ENCODE data around the gene SYNPO.

GRCh38 chr5:150644058-150644457 lies 3.6 kb downstream of the SYNPO start:
- TF ChIP-seq FOXK2 (IDR thresholded peaks at IDR 0.05): no peak
- TF ChIP-seq LEF1 (IDR thresholded peaks at IDR 0.05; ENCODE audit: borderline replicate concordance): no peak
- no peak for TF ChIP-seq CTBP1 (IDR thresholded peaks at IDR 0.05; ENCODE audit: borderline replicate concordance)
- TF ChIP-seq SP1 (IDR thresholded peaks at IDR 0.05): no peak
- no peak for TF ChIP-seq NFRKB (IDR thresholded peaks at IDR 0.05)
- TF ChIP-seq BHLHE40 (IDR thresholded peaks at IDR 0.05; ENCODE audit: borderline replicate concordance): no peak
- TF ChIP-seq, protein P1, sequence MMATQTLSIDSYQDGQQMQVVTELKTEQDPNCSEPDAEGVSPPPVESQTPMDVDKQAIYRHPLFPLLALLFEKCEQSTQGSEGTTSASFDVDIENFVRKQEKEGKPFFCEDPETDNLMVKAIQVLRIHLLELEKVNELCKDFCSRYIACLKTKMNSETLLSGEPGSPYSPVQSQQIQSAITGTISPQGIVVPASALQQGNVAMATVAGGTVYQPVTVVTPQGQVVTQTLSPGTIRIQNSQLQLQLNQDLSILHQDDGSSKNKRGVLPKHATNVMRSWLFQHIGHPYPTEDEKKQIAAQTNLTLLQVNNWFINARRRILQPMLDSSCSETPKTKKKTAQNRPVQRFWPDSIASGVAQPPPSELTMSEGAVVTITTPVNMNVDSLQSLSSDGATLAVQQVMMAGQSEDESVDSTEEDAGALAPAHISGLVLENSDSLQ (IDR thresholded peaks at IDR 0.05): no peak
- TF ChIP-seq L3MBTL2 (conservative IDR thresholded peaks at IDR 0.05): no peak
- TF ChIP-seq TARDBP (IDR thresholded peaks at IDR 0.05): no peak
- no peak for TF ChIP-seq ARNT (IDR thresholded peaks at IDR 0.05)
- no peak for TF ChIP-seq HDGF (IDR thresholded peaks at IDR 0.05; ENCODE audit: borderline replicate concordance)
